H9 (cell line): ENCODE results near the gene KRT24. TPM values are rescaled to one million over a fixed set of nuclear protein-coding genes. Genes with fewer than 3 reads are reported as not detected.

ENCODE experiments used
- DNase-seq: peaks from one replicate; pipeline ENCODE4 v3.0.0-alpha.2; 2017
- H2AFZ ChIP-seq: one replicate; pipeline ENCODE4 v1.6.1; 2013; ENCODE audit warnings: mild to moderate bottlenecking, low read length, control low read depth, moderate library complexity
- H2AK5ac ChIP-seq: 2 replicates; pipeline ENCODE4 v1.6.1; 2013; ENCODE audit warnings: low read length, control low read depth, mixed read lengths; ENCODE audit not compliant: insufficient read length
- H2BK120ac ChIP-seq: one replicate; pipeline ENCODE4 v1.6.1; 2013; ENCODE audit warnings: low read depth, mild to moderate bottlenecking, low read length, control low read depth, inconsistent platforms; ENCODE audit not compliant: poor library complexity, severe bottlenecking
- H2BK12ac ChIP-seq: 2 replicates; pipeline ENCODE4 v1.6.1; 2013; ENCODE audit warnings: low read length, control low read depth, mixed read lengths, low read depth; ENCODE audit not compliant: insufficient read length
- H2BK15ac ChIP-seq: 2 replicates; pipeline ENCODE4 v1.6.1; 2013; ENCODE audit warnings: low read depth, low read length, control low read depth
- H2BK20ac ChIP-seq: one replicate; pipeline ENCODE4 v1.6.1; 2013; ENCODE audit warnings: low read depth, mild to moderate bottlenecking, low read length, control low read depth, inconsistent platforms; ENCODE audit not compliant: poor library complexity, severe bottlenecking
- H2BK5ac ChIP-seq: 2 replicates; pipeline ENCODE4 v1.6.1; 2013; ENCODE audit warnings: low read length, control low read depth, mixed read lengths; ENCODE audit not compliant: insufficient read length
- H3K14ac ChIP-seq: 2 replicates; pipeline ENCODE4 v1.6.1; 2013; ENCODE audit warnings: low read length, control low read depth; ENCODE audit not compliant: insufficient read depth
- H3K18ac ChIP-seq: 2 replicates; pipeline ENCODE4 v1.6.1; 2013; ENCODE audit warnings: low read depth, mild to moderate bottlenecking, mixed read lengths, low read length, control low read depth; ENCODE audit not compliant: insufficient read length
- H3K23ac ChIP-seq: 2 replicates; pipeline ENCODE4 v1.6.1; 2013; ENCODE audit warnings: low read length, control low read depth, mixed read lengths, low read depth; ENCODE audit not compliant: insufficient read length
- H3K23me2 ChIP-seq: 2 replicates; pipeline ENCODE4 v1.6.1; 2013; ENCODE audit warnings: low read depth, mild to moderate bottlenecking, mixed read lengths, low read length, control low read depth; ENCODE audit not compliant: insufficient read length, poor library complexity, severe bottlenecking
- H3K27ac ChIP-seq: 2 replicates; pipeline ENCODE4 v1.5.1; 2013; ENCODE audit warnings: low read length, control low read depth, mixed read lengths, low read depth; ENCODE audit not compliant: insufficient read length
- H3K27me3 ChIP-seq: 2 replicates; pipeline ENCODE4 v1.6.1; 2013; ENCODE audit warnings: low read length, control low read depth, inconsistent platforms; ENCODE audit not compliant: insufficient read depth
- H3K4ac ChIP-seq: 2 replicates; pipeline ENCODE4 v1.6.1; 2013; ENCODE audit warnings: low read depth, mild to moderate bottlenecking, control low read depth, inconsistent platforms, low read length, moderate library complexity
- H3K4me1 ChIP-seq: 2 replicates; pipeline ENCODE4 v1.6.1; 2013; ENCODE audit warnings: low read length, control low read depth, inconsistent platforms; ENCODE audit not compliant: insufficient read depth
- H3K4me2 ChIP-seq: 2 replicates; pipeline ENCODE4 v1.6.1; 2013; ENCODE audit warnings: low read length, control low read depth, mixed read lengths; ENCODE audit not compliant: insufficient read length, insufficient read depth
- H3K56ac ChIP-seq: 2 replicates; pipeline ENCODE4 v1.6.1; 2013; ENCODE audit warnings: low read depth, mild to moderate bottlenecking, mixed read lengths, low read length, control low read depth; ENCODE audit not compliant: insufficient read length
- H3K79me1 ChIP-seq: 2 replicates; pipeline ENCODE4 v1.6.1; 2013; ENCODE audit warnings: low read depth, mild to moderate bottlenecking, moderate library complexity, low read length, control low read depth, inconsistent platforms; ENCODE audit not compliant: insufficient read depth, poor library complexity, severe bottlenecking
- H3K79me2 ChIP-seq: 2 replicates; pipeline ENCODE4 v1.6.1; 2013; ENCODE audit warnings: low read length, control low read depth, inconsistent platforms; ENCODE audit not compliant: insufficient read depth
- H3K9ac ChIP-seq: 2 replicates; pipeline ENCODE4 v1.6.1; 2013; ENCODE audit warnings: low read length, control low read depth, mixed read lengths; ENCODE audit not compliant: insufficient read length; ENCODE audit errors: extremely low read depth
- H3K9me3 ChIP-seq: one replicate; pipeline ENCODE4 v1.6.1; 2013; ENCODE audit warnings: low read depth, low read length, inconsistent platforms; ENCODE audit not compliant: control insufficient read depth
- H3T11ph ChIP-seq: one replicate; pipeline ENCODE4 v1.6.1; 2013; ENCODE audit warnings: mild to moderate bottlenecking, low read length, control low read depth, inconsistent platforms
- H4K20me1 ChIP-seq: one replicate; pipeline ENCODE4 v1.6.1; 2013; ENCODE audit not compliant: control insufficient read depth, insufficient read length, insufficient read depth
- H4K5ac ChIP-seq: 2 replicates; pipeline ENCODE4 v1.6.1; 2013; ENCODE audit warnings: low read depth, mild to moderate bottlenecking, mixed read lengths, low read length, control low read depth; ENCODE audit not compliant: insufficient read length
- H4K8ac ChIP-seq: replicated peaks from 2 replicates; pipeline ENCODE4 v1.6.1; 2013; ENCODE audit warnings: low read length, control low read depth, mixed read lengths, low read depth; ENCODE audit not compliant: insufficient read length
- H4K91ac ChIP-seq: 2 replicates; pipeline ENCODE4 v1.6.1; 2013; ENCODE audit warnings: low read depth, mild to moderate bottlenecking, moderate library complexity, mixed read lengths, low read length, control low read depth; ENCODE audit not compliant: insufficient read length
- H3K27ac Mint-ChIP-seq, 3 experiments: 2 replicates in 2 of 3; 3 replicates in 1 of 3; pipeline ENCODE4 v1.8.0; 2020 to 2021; ENCODE audit warnings: mixed read lengths in 3 of 3, mild to moderate bottlenecking in 1 of 3, moderate library complexity in 1 of 3
- H3K27me3 Mint-ChIP-seq: 2 replicates; pipeline ENCODE4 v1.8.0; 2021; ENCODE audit warnings: low read depth, mild to moderate bottlenecking, moderate library complexity, mixed read lengths
- H3K36me3 Mint-ChIP-seq, 3 experiments: 2 replicates in 2 of 3; 3 replicates in 1 of 3; pipeline ENCODE4 v1.8.0; 2020 to 2021; ENCODE audit warnings: low read depth in 3 of 3, mixed read lengths in 3 of 3; ENCODE audit not compliant: insufficient read depth in 1 of 3
- H3K4me1 Mint-ChIP-seq, 2 experiments: 2 replicates each; pipeline ENCODE4 v1.8.0; 2020; ENCODE audit warnings: mixed read lengths in 2 of 2
- H3K4me3 Mint-ChIP-seq, 2 experiments: 2 replicates in 1 of 2; 3 replicates in 1 of 2; pipeline ENCODE4 v1.8.0; 2020 to 2021; ENCODE audit warnings: mild to moderate bottlenecking in 2 of 2, mixed read lengths in 2 of 2, moderate library complexity in 1 of 2
- H3K9me3 Mint-ChIP-seq, 2 experiments: 2 replicates in 1 of 2; 3 replicates in 1 of 2; pipeline ENCODE4 v1.8.0; 2020; ENCODE audit warnings: mild to moderate bottlenecking in 2 of 2, mixed read lengths in 2 of 2, moderate library complexity in 1 of 2
- CTCF ChIP-seq: fragments of 200-600 bp; sonication (generic); conservative IDR thresholded peaks from 3 replicates; pipeline ENCODE4 v1.8.0; 2021; ENCODE audit warnings: antibody characterized with exemption, mild to moderate bottlenecking
- WGBS: extraction: QIAGEN DNeasy Blood & Tissue Kit; methylation state at CpG from one replicate; pipeline ENCODE4 v1.1.7; 2013; ENCODE audit warnings: missing lambda C conversion rate, low lambda C conversion rate, mixed read lengths; ENCODE audit not compliant: insufficient read length; ENCODE audit errors: extremely low coverage; 5-methylcytosine and 5-hydroxymethylcytosine counted together
- total RNA-seq: library from RNA; stranded (reverse); gene quantifications from 2 replicates; pipeline ENCODE4 v1.2.1, GENCODE V29; 2021

Gene KRT24
- total RNA-seq, 1 experiment from 2014 or later, result not detected

GRCh38 chr17:40724656-40725055, 21.1 kb upstream of the KRT24 start:
- no peaks in the 10 kb centered on the region for H4K20me1 ChIP-seq
- H3K4me2 ChIP-seq, result no peak overlapping the region
- no peak overlapping the region for H3K23ac ChIP-seq
- no peak overlapping the region for H2BK120ac ChIP-seq
- no peaks in the 10 kb centered on the region for H3K4me1 ChIP-seq
- no peak overlapping the region for H2BK20ac ChIP-seq
- no peaks in the 10 kb centered on the region for H3K9me3 Mint-ChIP-seq
- H2BK12ac ChIP-seq, result no peak overlapping the region
- no peak for TF ChIP-seq CTCF
- DNase-seq, result no peak
- H3K36me3 Mint-ChIP-seq, result no peaks in the 10 kb centered on the region
- no peak overlapping the region for H2BK5ac ChIP-seq
- H3K4me1 Mint-ChIP-seq, result no peaks in the 10 kb centered on the region
- H3K27ac Mint-ChIP-seq, result no peak overlapping the region
- H2BK15ac ChIP-seq, result no peak overlapping the region
- no peak overlapping the region for H2AFZ ChIP-seq
- H3K14ac ChIP-seq, result no peak overlapping the region
- H3K79me1 ChIP-seq, result no peaks in the 10 kb centered on the region
- WGBS, result no CpG with 5 or more reads among the region's 1 CpG
- no peak overlapping the region for H3K56ac ChIP-seq
- H4K5ac ChIP-seq, result no peak overlapping the region
- no peaks in the 10 kb centered on the region for H3K9me3 ChIP-seq
- H3T11ph ChIP-seq, result no peak overlapping the region
- no peaks in the 10 kb centered on the region for H3K27me3 ChIP-seq
- H2AK5ac ChIP-seq, result no peak overlapping the region
- no peak overlapping the region for H4K91ac ChIP-seq
- H3K27me3 Mint-ChIP-seq, result peaks cover 10% of the 10 kb centered on the region
- H3K4me3 Mint-ChIP-seq, result no peak overlapping the region
- H3K27ac ChIP-seq, result no peak overlapping the region
- no peak overlapping the region for H3K4ac ChIP-seq
- no peak overlapping the region for H3K18ac ChIP-seq
- no peaks in the 10 kb centered on the region for H3K23me2 ChIP-seq
- no peak overlapping the region for H4K8ac ChIP-seq
- no peak overlapping the region for H3K9ac ChIP-seq
- H3K79me2 ChIP-seq, result no peaks in the 10 kb centered on the region
